ENCODE data around the gene UGT2B10. TPM values are rescaled to one million over a fixed set of nuclear protein-coding genes. Genes with fewer than 3 reads are reported as not detected.

The UGT2B10 gene
- total and polyA plus RNA-seq, 10 donors = not detected

DNA sequence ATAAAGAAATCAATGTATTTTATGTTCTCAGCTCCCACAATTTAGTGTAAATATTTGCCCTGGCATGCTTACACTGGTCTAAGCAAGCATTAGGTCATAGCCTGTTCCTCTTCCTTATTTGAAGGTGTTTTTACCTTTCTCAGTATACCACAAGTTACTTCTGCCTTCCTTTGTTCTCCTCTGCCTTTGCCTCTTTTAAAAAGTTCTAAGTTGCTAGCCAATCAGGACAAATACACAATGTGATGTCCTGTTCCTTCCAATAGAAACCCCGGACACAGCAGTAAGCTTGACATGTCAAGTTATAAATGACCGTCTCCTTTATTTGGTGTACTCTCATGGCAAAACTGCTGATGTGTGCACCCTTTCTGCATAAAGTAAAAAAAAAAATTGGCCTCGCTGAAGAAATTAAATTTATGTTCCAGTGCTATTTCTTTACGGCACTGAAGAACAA, 49.4 kb downstream of the UGT2B10 start:
- no peak for TF ChIP-seq POLR2A (IDR thresholded peaks at IDR 0.05)
- TF ChIP-seq POLR2AphosphoS5 (IDR thresholded peaks at IDR 0.05) = no peak
- TF ChIP-seq, protein P1, sequence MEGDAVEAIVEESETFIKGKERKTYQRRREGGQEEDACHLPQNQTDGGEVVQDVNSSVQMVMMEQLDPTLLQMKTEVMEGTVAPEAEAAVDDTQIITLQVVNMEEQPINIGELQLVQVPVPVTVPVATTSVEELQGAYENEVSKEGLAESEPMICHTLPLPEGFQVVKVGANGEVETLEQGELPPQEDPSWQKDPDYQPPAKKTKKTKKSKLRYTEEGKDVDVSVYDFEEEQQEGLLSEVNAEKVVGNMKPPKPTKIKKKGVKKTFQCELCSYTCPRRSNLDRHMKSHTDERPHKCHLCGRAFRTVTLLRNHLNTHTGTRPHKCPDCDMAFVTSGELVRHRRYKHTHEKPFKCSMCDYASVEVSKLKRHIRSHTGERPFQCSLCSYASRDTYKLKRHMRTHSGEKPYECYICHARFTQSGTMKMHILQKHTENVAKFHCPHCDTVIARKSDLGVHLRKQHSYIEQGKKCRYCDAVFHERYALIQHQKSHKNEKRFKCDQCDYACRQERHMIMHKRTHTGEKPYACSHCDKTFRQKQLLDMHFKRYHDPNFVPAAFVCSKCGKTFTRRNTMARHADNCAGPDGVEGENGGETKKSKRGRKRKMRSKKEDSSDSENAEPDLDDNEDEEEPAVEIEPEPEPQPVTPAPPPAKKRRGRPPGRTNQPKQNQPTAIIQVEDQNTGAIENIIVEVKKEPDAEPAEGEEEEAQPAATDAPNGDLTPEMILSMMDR (IDR thresholded peaks at IDR 0.05 in 8 of 11, conservative IDR thresholded peaks at IDR 0.05 in 3 of 11) = no peak
- no peaks in the 10 kb centered on the region for H3K36me3 ChIP-seq
- intact Hi-C loops (cut with DNase I; ENCODE audit: low total_unique reads) = no loop called here
- H3K4me3 ChIP-seq = no peak overlapping the region
- no peaks in the 10 kb centered on the region for H3K4me1 ChIP-seq
- no peak for DNase-seq
- H3K27me3 ChIP-seq (replicated peaks in 1 of 7) = no peaks in the 10 kb centered on the region
- WGBS, 5 donors = 83 to 90% (median 88%) methylated on average over 4 of the region's 4 CpGs
- no peaks in the 10 kb centered on the region for H3K9me3 ChIP-seq
- H3K27ac ChIP-seq = no peak overlapping the region

DNA sequence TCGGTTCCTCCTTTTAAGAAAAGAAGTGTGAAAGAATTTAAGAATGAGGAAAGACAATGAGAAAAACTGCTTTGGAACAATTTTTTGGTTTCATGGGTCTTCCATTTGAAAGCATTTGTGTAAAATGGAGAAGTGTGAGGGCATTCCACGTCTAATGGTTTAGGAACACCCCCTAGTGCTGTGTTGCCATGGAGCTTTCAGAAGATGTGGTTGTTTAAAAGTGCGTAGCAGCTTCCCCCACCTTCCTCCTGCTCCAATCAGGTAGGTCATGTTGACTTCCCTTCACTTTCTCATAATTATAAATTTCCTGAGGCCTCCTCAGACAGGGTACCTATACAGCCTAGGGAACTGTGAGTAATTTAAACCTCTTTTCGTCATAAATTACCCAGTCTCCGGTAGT, 50.0 kb downstream of the UGT2B10 start:
- no peak for DNase-seq
- H3K27me3 ChIP-seq (replicated peaks in 1 of 7) = no peaks in the 10 kb centered on the region
- intact Hi-C loops (cut with DNase I; ENCODE audit: low total_unique reads) = no loop called here
- H3K4me3 ChIP-seq = no peak overlapping the region
- H3K27ac ChIP-seq = no peak overlapping the region
- H3K36me3 ChIP-seq = no peaks in the 10 kb centered on the region
- 32 to 45% (median 43%) methylated on average over 5 of the region's 5 CpGs for WGBS, 5 donors
- TF ChIP-seq, protein P1 (IDR thresholded peaks at IDR 0.05 in 8 of 11, conservative IDR thresholded peaks at IDR 0.05 in 3 of 11) = no peak
- TF ChIP-seq POLR2A (IDR thresholded peaks at IDR 0.05) = no peak
- TF ChIP-seq POLR2AphosphoS5 (IDR thresholded peaks at IDR 0.05) = no peak
- H3K4me1 ChIP-seq = no peaks in the 10 kb centered on the region
- H3K9me3 ChIP-seq = no peaks in the 10 kb centered on the region

DNA sequence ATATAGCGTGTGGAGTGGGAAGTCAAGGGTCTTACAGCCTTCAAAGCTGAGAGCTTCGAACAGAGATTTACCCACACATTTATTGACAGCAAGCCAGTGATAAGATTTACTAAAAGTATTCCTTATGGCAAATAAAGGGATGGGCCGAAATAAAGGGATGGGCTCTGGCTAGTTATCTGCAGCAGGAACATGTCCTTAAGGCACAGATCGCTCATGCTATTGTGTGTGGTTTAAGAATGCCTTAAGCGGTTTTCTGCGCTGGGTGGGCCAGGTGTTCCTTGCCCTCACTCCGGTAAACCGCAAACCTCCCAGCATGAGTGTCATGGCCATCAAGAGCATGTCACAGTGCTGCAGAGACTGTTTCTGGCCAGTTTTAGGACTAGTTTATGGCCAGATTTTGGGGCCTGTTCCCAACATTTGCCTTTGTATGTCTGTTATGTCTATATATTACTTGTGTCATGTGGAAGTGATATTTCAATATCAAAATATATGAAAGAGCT, 53.5 kb downstream of the UGT2B10 start:
- no peak for DNase-seq
- H3K4me1 ChIP-seq = no peaks in the 10 kb centered on the region
- intact Hi-C loops (cut with DNase I; ENCODE audit: low total_unique reads) = no loop called here
- no peaks in the 10 kb centered on the region for H3K9me3 ChIP-seq
- no peaks in the 10 kb centered on the region for H3K36me3 ChIP-seq
- no peak overlapping the region for H3K27ac ChIP-seq
- no peaks in the 10 kb centered on the region for H3K27me3 ChIP-seq (replicated peaks in 1 of 7)
- WGBS, 5 donors = 85 to 93% (median 87%) methylated on average over 8 of the region's 8 CpGs
- TF ChIP-seq POLR2A (IDR thresholded peaks at IDR 0.05) = no peak
- TF ChIP-seq POLR2AphosphoS5 (IDR thresholded peaks at IDR 0.05) = no peak
- TF ChIP-seq, protein P1 (IDR thresholded peaks at IDR 0.05 in 8 of 11, conservative IDR thresholded peaks at IDR 0.05 in 3 of 11) = no peak
- no peak overlapping the region for H3K4me3 ChIP-seq

GRCh38 chr4:68871809-68872642, 56.2 kb downstream of the UGT2B10 start:
- no peak for DNase-seq
- H3K36me3 ChIP-seq = no peaks in the 10 kb centered on the region
- intact Hi-C loops (cut with DNase I; ENCODE audit: low total_unique reads) = no loop called here
- no peak overlapping the region for H3K4me3 ChIP-seq
- H3K9me3 ChIP-seq = no peaks in the 10 kb centered on the region
- H3K4me1 ChIP-seq = no peaks in the 10 kb centered on the region
- H3K27ac ChIP-seq = no peak overlapping the region
- TF ChIP-seq POLR2A (IDR thresholded peaks at IDR 0.05) (no peak), POLR2AphosphoS5 (IDR thresholded peaks at IDR 0.05) (no peak)
- TF ChIP-seq, protein P1 (IDR thresholded peaks at IDR 0.05 in 8 of 11, conservative IDR thresholded peaks at IDR 0.05 in 3 of 11) = no peak
- no peaks in the 10 kb centered on the region for H3K27me3 ChIP-seq (replicated peaks in 1 of 7)
- 64 to 78% (median 72%) methylated on average over 2 of the region's 2 CpGs for WGBS, 5 donors
